RPMI7951 (cell line): ENCODE data around the gene HACL1. TPM values are rescaled to one million over a fixed set of nuclear protein-coding genes. Genes with fewer than 3 reads are reported as not detected.

Experiments used
- DNase-seq: peaks from one replicate; pipeline ENCODE4 v3.0.0-alpha.2; 2012; ENCODE audit warnings: low read depth
- total RNA-seq: library from RNA; depleted of rRNA; stranded (reverse); fragments of >200 nt; shearing (Covaris generic); gene quantifications from 2 replicates; pipeline ENCODE4 v1.2.3, GENCODE V29; 2014; rRNA removed

HACL1 gene
- total RNA-seq = 35.1 and 35.3 TPM in 2 replicates

DNA sequence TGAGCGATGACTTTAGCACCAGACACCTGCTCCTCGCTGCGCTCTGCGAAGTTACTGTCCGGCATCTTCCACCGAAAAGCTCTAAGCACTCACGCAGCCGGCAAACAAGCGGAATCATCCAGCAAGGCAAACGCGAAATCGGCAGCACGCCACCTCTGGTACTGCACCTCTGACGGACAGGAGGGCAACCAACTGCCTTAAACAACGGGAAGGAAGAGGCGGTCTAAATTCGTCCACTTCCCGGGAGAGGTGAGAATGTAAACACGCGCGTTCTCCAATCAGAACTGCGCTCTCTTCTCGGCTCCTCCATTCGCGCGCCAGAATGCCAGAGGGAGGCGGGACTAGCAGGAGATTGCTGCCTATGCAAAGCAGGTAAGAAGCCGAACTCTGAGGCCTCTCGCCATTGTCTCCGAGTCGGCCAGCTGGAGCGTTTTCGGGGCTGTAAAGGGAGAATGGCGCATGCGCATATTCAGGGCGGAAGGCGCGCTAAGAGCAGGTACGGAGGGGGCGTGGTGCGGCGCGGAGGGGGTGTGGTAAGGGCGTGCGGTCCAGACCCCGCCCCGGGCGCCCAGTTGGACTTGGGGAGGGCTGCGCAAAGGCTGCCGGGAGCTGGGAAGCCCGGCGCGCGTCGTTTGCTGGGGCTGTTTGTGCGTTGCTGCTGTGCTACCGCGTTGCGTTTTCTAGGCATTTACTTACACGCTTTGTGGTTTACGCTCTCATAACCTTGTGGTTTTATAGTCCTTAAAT, at the start of gene HACL1, which contains the start of gene BTD:
Gene HACL1 (minus strand): TSS at position 171 of the 747 bp plus-strand sequence. CDS start 106 bp downstream, at position 65.
Gene BTD (plus strand): TSS at position 347 of the 747 bp plus-strand sequence. CDS start 33,695 bp downstream, outside the sequence.
- peak; percentile 99 for DNase-seq

DNA sequence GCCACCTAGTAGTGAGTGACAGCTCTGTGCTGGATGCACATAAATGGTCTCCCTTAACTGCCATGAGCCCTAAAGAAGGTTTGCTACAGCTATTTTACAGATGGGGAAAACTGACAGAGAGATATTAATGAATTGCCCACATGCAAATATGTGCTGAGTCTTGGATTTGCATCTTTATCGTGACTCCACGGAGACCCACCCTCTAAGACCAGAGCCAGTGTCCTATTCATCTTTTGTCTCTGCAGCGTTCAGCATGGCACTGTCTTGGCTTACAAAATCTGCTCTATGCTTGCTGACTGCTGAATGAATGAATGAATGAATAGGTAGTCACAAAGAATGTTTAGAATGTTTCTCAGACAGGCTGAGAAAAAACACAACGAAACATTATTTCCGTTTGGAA, 48.5 kb upstream of the HACL1 start:
- no peak for DNase-seq

DNA sequence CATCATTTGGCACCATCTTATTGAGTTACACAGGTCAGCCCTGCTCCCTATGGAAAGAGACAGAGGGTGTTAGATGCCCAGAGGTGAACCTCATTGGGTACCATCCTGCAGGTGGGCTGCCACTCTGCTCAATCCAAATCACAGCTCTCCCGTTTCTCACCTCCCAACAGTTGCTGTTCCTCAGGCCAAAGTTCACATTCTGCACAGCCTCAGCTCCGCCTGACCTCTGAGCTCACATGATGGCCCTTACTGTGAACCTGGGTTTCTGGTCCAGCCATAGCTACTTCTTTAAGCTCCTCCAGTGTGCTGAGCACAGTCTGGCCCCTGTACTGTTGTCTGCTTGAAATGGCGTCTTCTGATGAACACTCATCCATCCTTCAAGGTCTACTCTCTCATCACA, 48.0 kb upstream of the HACL1 start:
- DNase-seq = no peak

DNA sequence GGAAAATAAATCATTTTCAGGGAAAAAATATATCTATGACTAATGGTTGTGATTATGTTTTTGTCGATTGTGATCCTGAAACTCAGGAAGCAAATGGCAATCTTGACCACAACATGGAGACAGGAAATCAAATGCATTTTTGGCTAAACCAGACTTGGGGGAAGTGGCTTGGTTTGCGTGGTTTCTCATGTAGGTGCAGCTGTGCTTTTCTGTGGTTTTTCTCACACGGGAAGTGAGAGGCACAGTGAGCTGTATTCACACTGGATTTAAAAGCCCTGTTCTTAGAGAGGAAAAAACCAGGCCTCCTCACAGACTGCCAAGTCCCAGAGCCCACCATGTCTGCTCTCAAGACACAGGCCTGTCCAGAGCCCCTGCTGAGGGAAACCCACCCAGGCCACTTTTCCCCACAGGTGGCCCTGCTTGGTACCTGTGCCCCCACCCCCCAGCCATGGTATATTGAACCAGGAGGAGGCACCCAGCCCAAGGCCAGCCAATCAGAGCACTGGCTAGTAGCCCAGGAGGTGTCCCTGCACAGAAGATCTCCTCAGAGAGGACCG, 46.3 kb upstream of the HACL1 start:
- peak; percentile 99 for DNase-seq

DNA sequence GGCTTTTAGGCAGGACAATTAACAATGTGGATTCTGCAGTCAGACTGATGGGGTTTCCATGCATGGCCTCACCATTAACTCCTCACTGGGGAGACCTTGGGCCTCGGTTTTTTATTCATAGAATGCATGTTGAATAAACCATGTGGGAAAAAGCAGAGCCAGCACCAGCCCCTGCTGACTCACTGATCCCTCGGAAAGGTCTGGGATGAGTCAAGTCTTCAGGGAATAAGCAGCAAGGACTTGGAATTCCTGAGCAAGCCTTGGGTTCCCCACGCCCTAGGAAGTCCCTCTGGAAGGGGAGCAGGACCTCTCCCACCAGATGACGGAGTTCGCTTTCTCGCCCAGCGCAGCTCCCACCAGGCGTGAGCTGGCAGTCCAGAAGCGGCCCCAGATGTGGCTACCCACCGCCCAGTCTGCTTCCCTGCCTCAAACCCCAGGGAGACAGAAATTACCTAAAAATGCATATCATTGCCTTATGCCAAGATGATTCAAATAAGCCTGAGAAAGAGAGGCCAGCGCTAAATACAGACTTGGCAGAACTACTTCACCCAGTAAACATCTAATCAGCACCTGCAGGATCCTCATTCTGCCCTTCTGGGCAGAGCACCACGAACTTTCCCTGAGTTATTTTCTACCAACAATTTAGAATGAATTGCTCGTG, 45.6 kb upstream of the HACL1 start:
- DNase-seq = peak; percentile 100

DNA sequence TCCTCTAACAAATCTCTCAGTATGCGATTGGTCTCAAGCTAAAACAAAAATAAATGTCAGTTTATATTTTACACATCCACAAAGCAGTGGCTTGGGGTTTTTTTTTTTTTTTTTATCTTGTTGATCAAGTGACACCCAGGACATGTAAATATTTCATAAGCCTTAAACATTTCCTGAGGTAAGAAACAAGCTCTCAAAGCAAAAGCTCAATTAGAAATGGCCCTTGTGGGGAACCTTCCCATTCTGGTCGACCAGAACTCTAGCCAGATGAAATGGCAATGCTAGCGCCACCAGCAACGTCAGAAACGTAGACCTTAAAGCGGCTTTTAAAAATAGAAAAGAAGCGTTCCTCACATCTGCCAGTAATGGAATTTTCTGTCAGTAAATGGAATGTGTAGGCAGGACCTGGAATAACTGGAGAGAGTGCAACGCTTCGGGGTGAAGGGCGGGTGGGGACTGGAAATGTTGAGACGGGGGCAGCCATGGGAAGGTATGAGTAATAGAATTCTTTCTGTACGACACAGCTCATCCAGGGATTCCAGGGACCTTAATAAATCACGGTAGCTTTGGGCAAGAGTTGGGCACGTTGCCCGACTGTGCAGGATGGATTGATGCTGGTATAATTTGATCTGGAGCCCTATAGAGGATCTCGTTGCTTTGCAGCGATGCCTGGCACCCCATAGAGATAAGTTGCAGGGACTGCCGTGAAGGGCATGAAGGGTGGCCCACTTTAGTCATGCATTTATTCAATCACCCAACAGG, 44.6 kb upstream of the HACL1 start:
- peak; percentile 99 for DNase-seq

DNA sequence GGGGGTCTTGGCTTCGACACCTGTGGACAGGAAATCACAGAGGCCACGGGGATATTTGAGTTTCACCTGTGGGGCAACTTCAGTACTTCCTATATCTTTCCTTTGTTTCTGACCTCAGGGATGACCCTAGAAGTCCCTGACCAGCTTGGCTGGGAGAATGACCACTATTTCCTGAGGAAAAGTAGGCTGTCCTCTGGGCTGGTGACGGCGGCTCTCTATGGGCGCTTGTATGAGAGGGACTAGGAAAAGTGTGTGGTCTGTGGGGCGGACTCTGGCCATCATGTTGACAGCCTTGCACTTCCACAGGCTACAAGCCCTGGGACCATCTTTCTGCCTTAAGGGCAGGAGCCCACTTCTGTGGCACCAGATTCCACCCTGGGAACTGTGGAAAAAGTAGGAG, 43.9 kb upstream of the HACL1 start:
- DNase-seq = peak; percentile 63

DNA sequence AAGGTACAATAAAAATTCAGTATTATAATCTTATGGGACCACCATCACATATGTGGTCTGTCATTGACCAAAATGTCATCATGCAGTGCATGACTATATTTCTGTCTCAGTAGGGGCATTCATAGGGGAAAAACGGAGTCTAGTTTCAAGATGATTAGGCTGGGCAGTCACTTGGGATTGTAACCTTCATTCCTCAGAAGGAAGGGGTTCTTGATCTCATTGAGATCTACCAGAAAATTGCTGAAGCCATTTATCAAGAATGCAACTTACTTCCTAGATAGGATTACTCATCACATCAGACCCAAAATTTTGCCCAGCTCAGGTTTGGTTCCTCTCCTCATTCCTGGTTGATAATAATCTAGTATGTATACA, 37.5 kb upstream of the HACL1 start:
- DNase-seq = peak; percentile 47

DNA sequence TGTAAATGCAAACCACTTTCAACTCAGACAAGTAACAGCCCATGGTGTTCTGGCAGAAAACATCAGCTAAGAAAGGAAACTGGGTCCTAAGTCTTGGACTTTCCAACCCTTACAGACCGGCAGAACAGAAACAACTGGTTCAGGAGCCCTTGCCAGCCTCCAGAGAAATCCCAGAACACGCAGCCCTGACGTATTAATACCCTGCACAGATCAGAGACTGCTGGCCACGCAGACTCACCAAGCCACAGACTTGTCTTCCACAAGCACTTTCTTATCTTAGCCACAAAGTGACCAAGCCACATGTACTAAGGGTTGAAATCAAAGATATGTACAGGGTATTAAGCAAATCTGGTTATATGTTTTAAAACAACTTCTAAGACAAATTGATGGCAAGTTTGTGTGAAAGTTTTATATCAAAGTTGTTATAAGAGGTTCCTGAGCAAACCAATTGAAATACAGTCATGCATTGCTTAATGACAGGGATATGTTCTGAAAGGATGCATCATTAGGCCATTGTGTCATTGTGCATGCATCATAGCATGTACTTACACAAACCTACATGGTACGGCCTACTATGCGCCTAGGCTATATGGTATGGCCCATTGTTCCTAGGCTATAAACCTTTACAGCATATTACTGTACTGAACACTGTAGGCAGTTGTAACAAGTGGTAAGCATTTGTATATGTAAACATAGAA, 37.0 kb upstream of the HACL1 start:
- DNase-seq = no peak

DNA sequence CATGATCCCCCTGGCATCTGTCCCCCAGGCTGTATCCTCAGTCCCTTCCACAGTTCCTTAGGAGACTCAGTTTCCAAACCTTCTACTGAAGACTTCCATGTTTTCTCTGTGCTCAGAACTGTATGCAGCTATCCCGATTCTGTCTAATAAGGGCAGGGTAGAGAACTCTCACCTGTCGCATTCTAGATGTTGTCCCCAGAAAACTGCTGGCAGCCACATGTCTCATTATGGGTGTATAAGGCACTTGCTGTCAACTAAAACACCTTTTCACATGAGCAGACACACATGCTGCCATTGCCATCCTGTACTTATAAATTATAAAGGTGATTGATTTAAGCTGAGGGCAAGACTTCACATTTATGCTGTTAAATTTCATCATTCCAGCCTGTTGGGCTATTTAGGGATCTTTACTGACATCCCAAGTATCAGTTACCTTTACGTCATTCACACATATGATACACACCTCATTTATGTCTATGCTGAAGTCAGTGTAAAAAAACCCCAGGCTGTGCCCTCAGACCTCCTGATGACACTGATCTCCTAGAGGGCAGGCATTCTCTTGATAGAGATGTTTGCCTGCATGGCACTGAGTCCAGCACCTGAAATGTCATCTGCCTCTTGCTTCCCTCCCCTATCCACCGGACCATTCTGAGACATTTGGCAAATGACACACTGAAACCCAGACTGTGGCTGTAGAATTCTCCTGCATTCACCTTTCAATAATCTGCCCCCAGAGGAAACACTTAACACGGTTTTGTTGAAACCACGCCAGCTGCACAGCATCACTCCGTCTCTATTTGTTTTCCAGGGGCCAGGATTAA, 36.0 kb upstream of the HACL1 start:
- no peak for DNase-seq

DNA sequence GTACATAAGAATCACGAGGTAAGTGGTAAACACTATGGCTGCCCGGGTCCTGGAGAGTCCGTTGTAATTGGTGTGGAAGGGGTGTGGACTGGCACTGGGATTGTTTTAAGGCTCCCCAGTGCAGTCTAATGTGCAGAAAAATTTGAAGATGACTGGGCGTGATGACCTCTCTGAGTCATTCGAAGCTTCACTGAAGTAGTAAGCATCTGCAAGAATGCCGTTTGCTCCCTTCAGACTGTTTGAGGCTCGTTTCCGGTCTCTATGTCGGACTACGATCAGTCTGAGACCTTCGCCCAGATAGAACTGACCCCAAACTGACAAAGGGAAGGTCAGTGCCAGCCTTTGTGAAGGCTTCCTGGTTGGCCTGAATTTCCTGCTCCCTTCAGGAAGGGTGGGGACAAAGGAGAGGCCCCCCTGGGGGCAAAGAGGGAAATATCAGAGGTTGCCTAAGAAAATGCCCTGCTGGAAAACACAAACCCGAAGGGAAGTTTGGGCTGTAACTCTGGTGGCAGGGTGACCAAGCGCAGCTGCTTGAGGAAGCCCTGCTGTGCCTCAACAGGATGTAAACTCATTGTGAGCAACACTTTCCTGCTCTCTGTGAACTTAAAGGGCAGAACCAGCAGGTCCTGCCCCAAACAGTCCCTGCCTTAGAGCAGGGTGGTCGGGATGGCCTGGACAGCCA, 34.8 kb upstream of the HACL1 start:
- DNase-seq = peak; percentile 98

DNA sequence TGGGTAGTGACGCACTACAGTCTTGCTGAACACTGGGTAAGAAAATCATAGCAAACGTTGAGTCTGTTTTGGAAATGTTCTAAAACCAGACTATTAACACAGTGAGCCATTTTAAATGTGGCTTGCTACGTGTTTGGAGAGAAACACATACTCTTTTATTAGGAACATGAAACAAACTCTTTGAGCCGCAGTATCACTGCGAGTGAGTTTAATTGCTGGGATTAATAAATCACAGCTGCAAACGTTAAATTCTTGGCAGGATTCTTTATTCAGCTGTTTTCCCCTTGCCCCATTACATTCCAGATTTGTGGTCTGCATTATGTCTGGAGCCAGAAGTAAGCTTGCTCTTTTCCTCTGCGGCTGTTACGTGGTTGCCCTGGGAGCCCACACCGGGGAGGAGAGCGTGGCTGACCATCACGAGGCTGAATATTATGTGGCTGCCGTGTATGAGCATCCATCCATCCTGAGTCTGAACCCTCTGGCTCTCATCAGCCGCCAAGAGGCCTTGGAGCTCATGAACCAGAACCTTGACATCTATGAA, 33.8 kb upstream of the HACL1 start:
- peak; percentile 93 for DNase-seq

DNA sequence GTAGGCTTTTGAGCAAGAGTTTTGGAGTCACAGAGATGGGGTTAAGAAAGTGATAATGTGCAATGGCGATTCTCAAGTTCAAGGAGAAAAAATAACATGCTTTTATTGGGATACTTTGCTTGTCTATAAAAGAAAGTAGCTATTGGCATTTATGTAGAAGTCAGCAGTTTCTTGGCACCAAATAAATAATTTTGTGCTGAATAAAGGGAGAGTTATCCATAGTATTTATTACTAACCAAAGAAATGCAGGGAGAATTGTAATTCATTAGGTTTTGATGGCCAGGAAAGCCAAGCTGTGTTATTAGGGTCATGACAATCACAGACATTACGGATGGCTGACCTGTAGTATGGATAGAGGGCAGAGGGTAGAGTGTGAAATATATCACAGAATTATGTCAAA, 33.3 kb upstream of the HACL1 start:
- DNase-seq = no peak

DNA sequence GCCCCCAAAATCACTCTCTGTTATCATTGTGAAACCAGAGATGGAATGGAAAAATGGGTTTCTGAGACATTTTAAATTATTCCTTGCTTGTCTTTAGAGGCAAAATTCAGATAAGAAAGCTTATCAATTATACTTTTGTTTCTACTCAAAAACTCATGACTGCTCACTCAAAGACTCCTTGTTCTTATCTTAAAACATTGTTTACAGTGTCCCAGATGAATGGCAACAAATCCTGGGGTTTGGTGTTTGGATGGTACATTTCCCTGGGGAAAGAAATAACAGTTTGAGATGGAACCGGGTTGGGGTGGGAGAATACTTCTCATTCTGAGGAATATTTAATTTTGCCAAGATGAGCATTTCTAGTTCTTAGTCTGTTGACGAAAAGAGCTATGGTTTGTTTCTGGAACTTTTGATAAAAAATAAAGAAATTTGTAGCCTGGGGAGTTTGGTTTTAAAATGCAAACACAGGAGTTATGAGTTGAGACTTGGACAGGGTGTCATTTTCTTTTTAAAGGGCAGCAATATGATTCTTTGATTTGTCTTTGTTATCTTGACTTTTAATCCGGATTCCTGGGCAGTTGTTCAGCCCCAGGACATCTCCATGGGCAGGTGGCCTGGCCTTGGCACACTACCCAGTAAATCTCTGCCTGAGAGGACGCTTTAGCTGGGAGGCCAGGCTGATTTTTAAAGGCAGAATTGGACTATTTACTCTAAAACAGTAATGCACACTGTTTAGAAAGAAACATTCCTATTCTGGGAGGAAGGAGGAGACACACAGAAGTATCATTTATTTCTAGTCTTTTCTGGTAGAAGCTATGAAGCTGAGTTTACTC, 32.6 kb upstream of the HACL1 start:
- peak; percentile 91 for DNase-seq

DNA sequence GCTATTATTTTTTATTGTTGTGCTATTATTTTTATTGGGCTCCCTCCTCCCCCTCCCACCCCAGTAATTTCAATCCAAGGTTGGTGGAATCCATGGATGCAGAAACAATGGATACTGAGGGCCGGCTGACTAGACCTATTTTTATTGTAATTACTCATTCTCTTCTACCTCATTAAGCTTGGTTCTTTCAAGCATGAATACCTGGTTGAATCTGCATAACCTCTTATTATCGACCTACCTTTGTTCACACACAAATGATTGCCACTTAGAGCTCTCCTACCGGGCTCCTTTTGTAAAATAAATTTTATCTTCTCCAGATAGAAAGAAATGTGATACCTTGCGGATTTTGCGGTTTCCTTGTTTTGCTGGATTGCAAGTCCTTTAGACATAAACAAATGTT, 31.8 kb upstream of the HACL1 start:
- DNase-seq = no peak

DNA sequence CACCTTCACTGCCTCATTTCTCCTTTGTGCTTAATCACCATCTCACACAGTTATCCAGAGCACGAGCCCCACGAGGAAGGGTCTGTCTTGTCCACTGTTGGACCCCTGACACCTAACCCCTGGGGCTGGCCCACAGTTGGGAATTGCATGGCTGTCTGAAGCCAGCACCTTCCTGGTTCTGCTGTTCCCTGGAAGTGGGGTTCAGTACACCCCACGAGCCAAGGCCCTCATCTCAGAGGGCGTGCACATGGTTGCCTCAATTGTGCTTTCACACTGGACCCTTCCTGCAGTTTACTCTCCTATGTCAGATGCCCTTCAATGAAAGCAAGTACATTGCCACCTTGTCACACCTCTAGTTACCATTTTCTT, 30.8 kb upstream of the HACL1 start:
- no peak for DNase-seq

DNA sequence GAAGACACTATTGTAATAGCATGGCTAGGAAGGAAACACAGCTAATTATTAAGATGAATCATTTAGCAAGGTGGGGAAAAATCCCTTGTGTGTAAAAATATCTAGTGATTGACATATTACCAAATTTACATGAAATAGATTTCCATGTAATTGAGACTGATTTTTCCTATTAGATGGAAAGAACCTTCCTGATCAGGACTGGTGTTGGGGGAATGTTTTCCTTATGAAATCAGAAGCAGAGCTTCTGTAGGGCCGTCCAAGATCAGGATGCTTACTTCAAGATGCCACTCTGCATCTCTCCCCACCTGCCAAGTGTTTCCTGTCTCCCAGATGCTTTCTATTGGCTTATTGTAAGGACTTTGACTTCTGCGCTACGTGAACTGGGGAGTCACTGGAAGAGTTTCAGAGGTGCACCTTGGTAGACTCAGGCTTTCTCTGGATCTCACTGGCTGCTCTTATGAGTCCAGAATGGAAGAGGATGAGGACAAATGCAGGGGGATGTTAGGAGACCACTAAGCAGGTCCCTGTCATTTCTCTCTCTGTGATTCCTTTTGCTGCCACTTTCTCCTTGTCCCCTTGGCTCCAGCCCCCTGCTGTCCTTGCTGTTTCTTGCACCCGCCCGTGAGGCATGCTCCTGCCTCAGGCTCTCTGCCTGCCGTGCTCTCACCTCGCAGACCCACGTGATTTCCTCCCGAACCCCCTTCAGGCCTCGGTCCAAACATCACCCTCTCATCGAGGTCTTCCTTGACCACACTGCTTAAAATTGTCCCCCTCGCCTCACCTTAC, 30.2 kb upstream of the HACL1 start:
- no peak for DNase-seq
